GM12878 (cell line): ENCODE measurements around the gene RXRG. TPM values are rescaled to one million over a fixed set of nuclear protein-coding genes. Genes with fewer than 3 reads are reported as not detected.

Experiments
- ATAC-seq: fragments of 200-7000 bp; cut with Tn5 transposase; 3 replicates; pipeline ENCODE4 v1.9.1; 2020; ENCODE audit warnings: mild to moderate bottlenecking, moderate library complexity
- BruUV-seq: library from RNA; stranded (reverse); fragments of 400-500 nt; replicated peaks from 2 replicates; lab custom pipeline; 2021; lab: Mats Ljungman, UMichigan
- CTCF ChIA-PET: fragments of 300-600 bp; sonication (Branson Sonifier 250); formaldehyde crosslinking; extraction: SDS; loops from one replicate; lab custom pipeline; 2021; ENCODE audit warnings: inconsistent platforms; lab: Yijun Ruan, JAX
- POLR2A ChIA-PET: fragments of 350-600 bp; formaldehyde crosslinking; extraction: SDS; loops from one replicate; lab custom pipeline; 2021; ENCODE audit warnings: inconsistent platforms; lab: Charles Lee
- RAD21 ChIA-PET: fragments of 300-600 bp; sonication (Branson Sonifier 250); formaldehyde crosslinking; loops from one replicate; lab custom pipeline; 2023; ENCODE audit warnings: antibody characterized with exemption; ENCODE audit not compliant: unreplicated experiment; lab: Charles Lee
- SMC1A ChIA-PET: fragments of 300-600 bp; sonication (Branson Sonifier 250); formaldehyde crosslinking; loops from one replicate; lab custom pipeline; 2023; ENCODE audit not compliant: unreplicated experiment, uncharacterized antibody; lab: Charles Lee
- DNase-seq: peaks from one replicate; pipeline ENCODE4 v3.0.0-alpha.2; 2011; ENCODE audit warnings: low read depth, low spot score
- FAIRE-seq: peaks from 3 replicates; lab custom pipeline; 2011; peaks lifted over from hg19 to GRCh38; lab: Jason Lieb, UNC
- H2AFZ ChIP-seq: 2 replicates; pipeline ENCODE4 v1.6.0; 2011; ENCODE audit warnings: low read depth, low read length, control low read depth; ENCODE audit not compliant: control insufficient read depth
- H3K27ac ChIP-seq: 2 replicates; pipeline ENCODE4 v1.5.1; 2011; ENCODE audit warnings: control low read depth; ENCODE audit not compliant: control insufficient read depth, insufficient read depth
- H3K27me3 ChIP-seq, 2 experiments: replicated peaks in 1 of 2; 2 replicates each; pipeline versions ENCODE4 v1.6.0 to v1.6.1; 2011; ENCODE audit warnings: low read length in 1 of 2; ENCODE audit not compliant: control insufficient read depth in 2 of 2, insufficient read depth in 2 of 2
- H3K36me3 ChIP-seq, 2 experiments: 2 replicates each; pipeline ENCODE4 v1.5.1; 2011; ENCODE audit warnings: low read length in 1 of 2; ENCODE audit not compliant: control insufficient read depth in 2 of 2, insufficient read depth in 2 of 2
- H3K4me1 ChIP-seq: 2 replicates; pipeline ENCODE4 v1.6.1; 2011; ENCODE audit warnings: mild to moderate bottlenecking, low read length, moderate library complexity, mixed read lengths; ENCODE audit not compliant: control insufficient read depth, insufficient read depth
- H3K4me2 ChIP-seq: 2 replicates; pipeline ENCODE4 v1.6.0; 2011; ENCODE audit warnings: control low read depth; ENCODE audit not compliant: control insufficient read depth, insufficient read depth
- H3K4me3 ChIP-seq: fragments of 200-600 bp; sonication (generic); 2 replicates; pipeline ENCODE4 v1.5.1; 2016
- H3K79me2 ChIP-seq: 2 replicates; pipeline ENCODE4 v1.6.0; 2011; ENCODE audit warnings: low read length; ENCODE audit not compliant: control insufficient read depth, insufficient read depth
- H3K9ac ChIP-seq: 2 replicates; pipeline ENCODE4 v1.8.0; 2011; ENCODE audit warnings: low read length, control low read depth, mixed read lengths; ENCODE audit not compliant: control insufficient read depth, insufficient read depth
- H3K9me3 ChIP-seq: replicated peaks from 3 replicates; pipeline ENCODE4 v1.5.1; 2011; ENCODE audit warnings: mild to moderate bottlenecking, low read length; ENCODE audit not compliant: control insufficient read depth, insufficient read depth
- H4K20me1 ChIP-seq: 2 replicates; pipeline ENCODE4 v1.6.0; 2011; ENCODE audit not compliant: control insufficient read depth, insufficient read depth
- CHD1 ChIP-seq: IDR thresholded peaks from 2 replicates; pipeline ENCODE4 v1.6.1; 2012; ENCODE audit warnings: low read depth, low read length, improper control_type of control experiment
- CREM ChIP-seq: IDR thresholded peaks from 2 replicates; pipeline ENCODE4 v1.6.1; 2014; ENCODE audit warnings: antibody characterized with exemption, low read depth
- EGR1 ChIP-seq, 2 experiments: IDR thresholded peaks; 1 replicate in 1 of 2; 2 replicates in 1 of 2; pipeline ENCODE4 v1.6.1; 2011 to 2012; ENCODE audit warnings: low read depth in 2 of 2, low read length in 2 of 2, borderline replicate concordance in 1 of 2, mild to moderate bottlenecking in 1 of 2, moderate library complexity in 1 of 2
- GABPA ChIP-seq: IDR thresholded peaks from 2 replicates; pipeline ENCODE4 v1.6.1; 2014; ENCODE audit warnings: antibody characterized with exemption, low read depth, mild to moderate bottlenecking, inconsistent platforms
- KAT2A ChIP-seq: conservative IDR thresholded peaks from 2 replicates; pipeline ENCODE4 v1.6.1; 2011; ENCODE audit warnings: low read depth, low read length; ENCODE audit not compliant: control insufficient read depth
- NFIC ChIP-seq: IDR thresholded peaks from 2 replicates; pipeline ENCODE4 v1.6.1; 2012; ENCODE audit warnings: low read depth, mild to moderate bottlenecking, inconsistent platforms, low read length, moderate library complexity
- PAX8 ChIP-seq: fragments of 450-650 bp; IDR thresholded peaks from 2 replicates; pipeline ENCODE4 v1.6.1; 2017; ENCODE audit warnings: mild to moderate bottlenecking, moderate library complexity
- POU2F2 ChIP-seq: IDR thresholded peaks from 3 replicates; pipeline ENCODE4 v1.6.1; 2011; ENCODE audit warnings: low read depth, mild to moderate bottlenecking, low read length, borderline replicate concordance
- TBL1XR1 ChIP-seq: IDR thresholded peaks from 2 replicates; pipeline ENCODE4 v1.6.1; 2012; ENCODE audit warnings: low read depth, low read length, improper control_type of control experiment
- ZBTB40 ChIP-seq: fragments of 450-650 bp; IDR thresholded peaks from 2 replicates; pipeline ENCODE4 v1.6.1; 2016; ENCODE audit warnings: mild to moderate bottlenecking, moderate library complexity, borderline replicate concordance
- ZNF207 ChIP-seq: fragments of 450-650 bp; IDR thresholded peaks from 2 replicates; pipeline ENCODE4 v1.6.1; 2014; ENCODE audit warnings: antibody characterized with exemption, mild to moderate bottlenecking, borderline replicate concordance
- ZNF384 ChIP-seq: IDR thresholded peaks from 2 replicates; pipeline ENCODE4 v1.6.1; 2012; ENCODE audit warnings: low read depth, mild to moderate bottlenecking, low read length, improper control_type of control experiment, borderline replicate concordance
- WGBS: methylation state at CpG from one replicate; pipeline ENCODE4 v1.1.6; 2016; ENCODE audit warnings: low lambda C conversion rate; ENCODE audit not compliant: insufficient replicate concordance, insufficient coverage; ENCODE audit errors: missing lambda C conversion rate; 5-methylcytosine and 5-hydroxymethylcytosine counted together
- in situ Hi-C: fragments of 300-500 bp; cut with MboI; formaldehyde crosslinking; loops from 9 replicates; pipeline ENCODE4 v1.14.3; 2018; ENCODE audit warnings: mixed read lengths
- intact Hi-C: fragments of 100-400 bp; cut with micrococcal nuclease; formaldehyde crosslinking; loops from one replicate; pipeline ENCODE4 v1.14.2; 2022; ENCODE audit not compliant: unreplicated experiment
- polyA plus RNA-seq, 11 experiments: library from polyadenylated mRNA; depleted of rRNA in 4 of 11; unstranded in 6 of 11; stranded (reverse) in 5 of 11; fragments of >200 nt; fragmentation: Nextera tagmentation in 4 of 11; fragmentation: Illumina TruSeq in 1 of 11; extraction: Ambion mirVana in 4 of 11; extraction: Trizol in 1 of 11; gene quantifications; 1 replicate in 1 of 11; 2 replicates in 10 of 11; pipeline versions ENCODE4 v1.2.1 to v1.2.3, GENCODE V29; 2011 to 2016; ENCODE audit warnings: inconsistent platforms in 2 of 11, missing spikeins in 2 of 11, low read depth in 1 of 11
- total RNA-seq, 4 experiments: library from RNA; depleted of rRNA in 3 of 4; stranded (reverse); fragments of >200 nt in 3 of 4; fragmentation: Illumina TruSeq in 1 of 4; extraction: Trizol in 1 of 4; gene quantifications; 2 replicates each; pipeline versions ENCODE4 v1.2.1 to v1.2.3, GENCODE V29; 2013 to 2021
- TF ChIP-seq, protein P1 (sequence below): IDR thresholded peaks from 2 replicates; pipeline ENCODE4 v1.6.1; 2011; ENCODE audit warnings: borderline replicate concordance, low read depth, mild to moderate bottlenecking, moderate library complexity, mixed read lengths, low read length; ENCODE audit not compliant: insufficient read depth; ENCODE audit errors: extremely low read length
- TF ChIP-seq, protein P2 (sequence below): fragments of 450-650 bp; formaldehyde crosslinking; IDR thresholded peaks from 2 replicates; pipeline ENCODE4 v1.5.0; 2022; ENCODE audit warnings: mild to moderate bottlenecking, missing genetic modification characterization

The RXRG gene
- total and polyA plus RNA-seq, 10 of the 15 experiments (the other 5 are each of a cell fraction or from before 2014, with no cell fraction given), result 0.10 TPM; not detected in 9

GRCh38 chr1:165476776-165477175 is 31.9 kb upstream of the RXRG start (continued):
- TF ChIP-seq ZBTB40 (no peak), PAX8 (no peak), ZNF207 (no peak), TBL1XR1 (no peak), CREM (no peak), KAT2A (no peak), NFIC (no peak)
- TF ChIP-seq, all 136 proteins: peak for 0

DNA sequence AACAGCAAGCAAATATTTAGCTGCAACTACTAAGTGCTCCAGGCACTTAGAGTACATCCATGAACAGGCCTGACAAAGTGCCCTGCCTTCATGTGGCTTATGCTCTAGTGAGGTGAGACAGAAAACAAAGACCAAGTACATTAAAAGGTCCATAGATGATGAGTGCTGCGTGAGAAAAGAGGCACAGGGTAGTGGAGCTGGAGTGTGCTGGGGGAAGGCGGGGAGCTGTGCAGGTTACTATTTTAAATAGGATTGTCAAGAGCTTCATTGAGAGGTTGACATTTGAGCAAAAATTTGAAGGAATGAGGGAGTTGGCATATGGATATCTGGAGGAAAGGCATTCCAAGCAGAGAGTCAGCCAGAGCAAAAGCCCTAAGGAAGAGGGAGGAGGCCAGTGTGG is 29.3 kb upstream of the RXRG start:
- no peak overlapping the region for H3K4me3 ChIP-seq
- no peaks in the 10 kb centered on the region for H4K20me1 ChIP-seq
- intact Hi-C loops (no loop called here), in situ Hi-C loops (no loop called here)
- H3K4me2 ChIP-seq, result no peak overlapping the region
- no peak overlapping the region for H3K9ac ChIP-seq
- no peaks in the 10 kb centered on the region for H3K36me3 ChIP-seq
- no peaks in the 10 kb centered on the region for H3K9me3 ChIP-seq
- no TSS peak for BruUV-seq
- H3K27ac ChIP-seq, result no peak overlapping the region
- ChIA-PET RAD21 (no interaction called here), SMC1A (no interaction called here), POLR2A (no interaction called here), CTCF (no interaction called here)
- H2AFZ ChIP-seq, result no peak overlapping the region
- 17% methylated on average over 2 of the region's 2 CpGs for WGBS
- TF ChIP-seq, protein P1, sequence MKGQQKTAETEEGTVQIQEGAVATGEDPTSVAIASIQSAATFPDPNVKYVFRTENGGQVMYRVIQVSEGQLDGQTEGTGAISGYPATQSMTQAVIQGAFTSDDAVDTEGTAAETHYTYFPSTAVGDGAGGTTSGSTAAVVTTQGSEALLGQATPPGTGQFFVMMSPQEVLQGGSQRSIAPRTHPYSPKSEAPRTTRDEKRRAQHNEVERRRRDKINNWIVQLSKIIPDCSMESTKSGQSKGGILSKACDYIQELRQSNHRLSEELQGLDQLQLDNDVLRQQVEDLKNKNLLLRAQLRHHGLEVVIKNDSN, result no peak
- TF ChIP-seq EGR1 (IDR thresholded peaks at IDR 0.05; ENCODE audit: borderline replicate concordance in 1 of 2, low read depth in 2 of 2, low read length in 2 of 2) (no peak), GABPA (no peak), CHD1 (no peak), POU2F2 (no peak), ZNF384 (no peak)
- TF ChIP-seq, protein P2, sequence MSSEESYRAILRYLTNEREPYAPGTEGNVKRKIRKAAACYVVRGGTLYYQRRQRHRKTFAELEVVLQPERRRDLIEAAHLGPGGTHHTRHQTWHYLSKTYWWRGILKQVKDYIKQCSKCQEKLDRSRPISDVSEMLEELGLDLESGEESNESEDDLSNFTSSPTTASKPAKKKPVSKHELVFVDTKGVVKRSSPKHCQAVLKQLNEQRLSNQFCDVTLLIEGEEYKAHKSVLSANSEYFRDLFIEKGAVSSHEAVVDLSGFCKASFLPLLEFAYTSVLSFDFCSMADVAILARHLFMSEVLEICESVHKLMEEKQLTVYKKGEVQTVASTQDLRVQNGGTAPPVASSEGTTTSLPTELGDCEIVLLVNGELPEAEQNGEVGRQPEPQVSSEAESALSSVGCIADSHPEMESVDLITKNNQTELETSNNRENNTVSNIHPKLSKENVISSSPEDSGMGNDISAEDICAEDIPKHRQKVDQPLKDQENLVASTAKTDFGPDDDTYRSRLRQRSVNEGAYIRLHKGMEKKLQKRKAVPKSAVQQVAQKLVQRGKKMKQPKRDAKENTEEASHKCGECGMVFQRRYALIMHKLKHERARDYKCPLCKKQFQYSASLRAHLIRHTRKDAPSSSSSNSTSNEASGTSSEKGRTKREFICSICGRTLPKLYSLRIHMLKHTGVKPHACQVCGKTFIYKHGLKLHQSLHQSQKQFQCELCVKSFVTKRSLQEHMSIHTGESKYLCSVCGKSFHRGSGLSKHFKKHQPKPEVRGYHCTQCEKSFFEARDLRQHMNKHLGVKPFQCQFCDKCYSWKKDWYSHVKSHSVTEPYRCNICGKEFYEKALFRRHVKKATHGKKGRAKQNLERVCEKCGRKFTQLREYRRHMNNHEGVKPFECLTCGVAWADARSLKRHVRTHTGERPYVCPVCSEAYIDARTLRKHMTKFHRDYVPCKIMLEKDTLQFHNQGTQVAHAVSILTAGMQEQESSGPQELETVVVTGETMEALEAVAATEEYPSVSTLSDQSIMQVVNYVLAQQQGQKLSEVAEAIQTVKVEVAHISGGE (CRISPR knock-in tag), result no peak
- ATAC-seq (no peak), FAIRE-seq (no peak), DNase-seq (no peak)
- no peaks in the 10 kb centered on the region; a peak in 1 of 4 replicates for H3K27me3 ChIP-seq
- no peaks in the 10 kb centered on the region for H3K4me1 ChIP-seq
- no peaks in the 10 kb centered on the region for H3K79me2 ChIP-seq
